Measurements from ENCODE around the gene ARGLU1. TPM values are rescaled to one million over a fixed set of nuclear protein-coding genes. Genes with fewer than 3 reads are reported as not detected.

The ARGLU1 gene
- polyA plus RNA-seq, 1 donor (not counting 4 experiments of a cell fraction or from before 2014, with no cell fraction given), result 96.8 TPM

DNA sequence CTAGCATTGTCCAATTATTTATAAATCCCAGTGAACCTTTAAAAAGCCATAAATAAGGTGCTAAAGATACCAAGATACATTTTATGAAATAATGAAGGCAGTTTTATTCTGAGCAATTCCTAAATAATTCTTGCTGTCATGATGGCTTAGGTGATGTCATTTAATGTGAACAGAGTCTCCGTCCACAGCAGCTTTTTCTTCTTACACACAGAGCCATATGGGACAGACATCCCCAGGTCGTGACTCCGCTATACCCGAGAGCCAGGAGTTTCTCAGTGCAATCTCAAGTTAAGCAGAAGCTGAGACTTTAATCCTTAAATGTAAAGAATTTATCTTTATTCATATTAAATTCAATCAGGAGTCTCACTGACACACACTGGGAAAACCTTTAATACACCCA is 62.2 kb downstream of the ARGLU1 start:
- Histone ChIP-seq H3K9ac (ENCODE audit: control insufficient read depth, extremely low read depth, insufficient read depth, low read length) (no peak overlapping the region), H3K27me3 (ENCODE audit: control insufficient read depth, extremely low read depth, insufficient read depth, low read length) (no peaks in the 10 kb centered on the region), H3K4me3 (ENCODE audit: control insufficient read depth in 2 of 3, extremely low read depth in 1 of 3, insufficient read depth in 2 of 3, low read depth in 1 of 3, low read length in 3 of 3) (no peak overlapping the region), H3K36me3 (ENCODE audit: control insufficient read depth in 2 of 2, extremely low read depth in 1 of 2, insufficient read depth in 2 of 2, low read length in 2 of 2) (peaks cover 17 to 31% of the 10 kb centered on the region in 2 experiments), H3K79me2 (ENCODE audit: control insufficient read depth, insufficient read depth, low read length) (peaks cover 96% of the 10 kb centered on the region), H3K27ac (ENCODE audit: control insufficient read depth, insufficient read depth, low read length) (no peak overlapping the region), H3K9me1 (ENCODE audit: control insufficient read depth, extremely low read depth, insufficient read depth, low read length) (peaks cover 3% of the 10 kb centered on the region), H2AFZ (ENCODE audit: control insufficient read depth, low read length) (no peak overlapping the region), H4K20me1 (ENCODE audit: control insufficient read depth, extremely low read depth, insufficient read depth, low read length) (no peaks in the 10 kb centered on the region), H3K4me2 (ENCODE audit: control insufficient read depth, extremely low read depth, insufficient read depth, low read depth, low read length) (no peak overlapping the region), H3K4me1 (ENCODE audit: control insufficient read depth, extremely low read depth, insufficient read depth, low read length) (peaks cover 27% of the 10 kb centered on the region), H3K9me3 (ENCODE audit: control insufficient read depth, low read depth, low read length) (no peaks in the 10 kb centered on the region)
- dilution Hi-C loops (cut with MboI; ENCODE audit: extremely low pct_ligation_motif_present, low sequenced_read_pairs), result no loop called here
- no peak for TF ChIP-seq EZH2 (IDR thresholded peaks at IDR 0.05; ENCODE audit: low read length)
- TF ChIP-seq, protein P1, sequence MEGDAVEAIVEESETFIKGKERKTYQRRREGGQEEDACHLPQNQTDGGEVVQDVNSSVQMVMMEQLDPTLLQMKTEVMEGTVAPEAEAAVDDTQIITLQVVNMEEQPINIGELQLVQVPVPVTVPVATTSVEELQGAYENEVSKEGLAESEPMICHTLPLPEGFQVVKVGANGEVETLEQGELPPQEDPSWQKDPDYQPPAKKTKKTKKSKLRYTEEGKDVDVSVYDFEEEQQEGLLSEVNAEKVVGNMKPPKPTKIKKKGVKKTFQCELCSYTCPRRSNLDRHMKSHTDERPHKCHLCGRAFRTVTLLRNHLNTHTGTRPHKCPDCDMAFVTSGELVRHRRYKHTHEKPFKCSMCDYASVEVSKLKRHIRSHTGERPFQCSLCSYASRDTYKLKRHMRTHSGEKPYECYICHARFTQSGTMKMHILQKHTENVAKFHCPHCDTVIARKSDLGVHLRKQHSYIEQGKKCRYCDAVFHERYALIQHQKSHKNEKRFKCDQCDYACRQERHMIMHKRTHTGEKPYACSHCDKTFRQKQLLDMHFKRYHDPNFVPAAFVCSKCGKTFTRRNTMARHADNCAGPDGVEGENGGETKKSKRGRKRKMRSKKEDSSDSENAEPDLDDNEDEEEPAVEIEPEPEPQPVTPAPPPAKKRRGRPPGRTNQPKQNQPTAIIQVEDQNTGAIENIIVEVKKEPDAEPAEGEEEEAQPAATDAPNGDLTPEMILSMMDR (optimal IDR thresholded peaks at IDR 0.05 in 1 of 3, IDR thresholded peaks at IDR 0.05 in 1 of 3, conservative IDR thresholded peaks at IDR 0.05 in 1 of 3; ENCODE audit: extremely low read depth in 1 of 3, insufficient read depth in 2 of 3, low read length in 3 of 3), result no peak
- FAIRE-seq, result no peak
- no peak for DNase-seq (ENCODE audit: low read depth, low spot score)

DNA sequence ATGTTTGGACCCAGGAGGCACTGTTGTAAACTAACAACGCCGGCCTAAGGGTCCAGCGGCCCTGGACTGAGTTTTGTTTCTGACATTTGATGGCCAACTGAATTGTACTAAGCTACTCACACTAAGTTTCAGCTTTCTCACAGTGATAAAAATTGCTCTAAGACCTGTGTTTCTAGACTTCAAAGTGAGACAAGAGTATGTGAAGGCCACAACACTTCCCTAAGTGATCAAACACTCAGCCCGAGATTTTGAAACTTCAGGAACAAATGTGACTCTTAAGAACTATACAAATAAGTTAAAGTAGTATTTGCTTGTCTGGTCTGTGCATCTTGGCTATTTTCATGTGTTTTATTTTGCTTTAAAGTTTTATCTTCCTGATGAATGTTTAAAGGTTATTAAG is 62.6 kb downstream of the ARGLU1 start:
- H3K9me1 ChIP-seq (ENCODE audit: control insufficient read depth, extremely low read depth, insufficient read depth, low read length), result peaks cover 7% of the 10 kb centered on the region
- no peak overlapping the region for H3K27ac ChIP-seq (ENCODE audit: control insufficient read depth, insufficient read depth, low read length)
- no peak overlapping the region for H3K4me3 ChIP-seq (ENCODE audit: control insufficient read depth in 2 of 3, extremely low read depth in 1 of 3, insufficient read depth in 2 of 3, low read depth in 1 of 3, low read length in 3 of 3)
- no peak overlapping the region for H2AFZ ChIP-seq (ENCODE audit: control insufficient read depth, low read length)
- dilution Hi-C loops (cut with MboI; ENCODE audit: extremely low pct_ligation_motif_present, low sequenced_read_pairs), result no loop called here
- H3K9ac ChIP-seq (ENCODE audit: control insufficient read depth, extremely low read depth, insufficient read depth, low read length), result no peak overlapping the region
- peaks cover 17 to 32% of the 10 kb centered on the region in 2 experiments for H3K36me3 ChIP-seq (ENCODE audit: control insufficient read depth in 2 of 2, extremely low read depth in 1 of 2, insufficient read depth in 2 of 2, low read length in 2 of 2)
- FAIRE-seq (peak; percentile 41), DNase-seq (ENCODE audit: low read depth, low spot score) (no peak)
- no peaks in the 10 kb centered on the region for H3K9me3 ChIP-seq (ENCODE audit: control insufficient read depth, low read depth, low read length)
- no peak overlapping the region for H3K4me2 ChIP-seq (ENCODE audit: control insufficient read depth, extremely low read depth, insufficient read depth, low read depth, low read length)
- H4K20me1 ChIP-seq (ENCODE audit: control insufficient read depth, extremely low read depth, insufficient read depth, low read length), result no peaks in the 10 kb centered on the region
- H3K79me2 ChIP-seq (ENCODE audit: control insufficient read depth, insufficient read depth, low read length), result peaks cover 96% of the 10 kb centered on the region
- TF ChIP-seq, protein P1 (optimal IDR thresholded peaks at IDR 0.05 in 1 of 3, IDR thresholded peaks at IDR 0.05 in 1 of 3, conservative IDR thresholded peaks at IDR 0.05 in 1 of 3; ENCODE audit: extremely low read depth in 1 of 3, insufficient read depth in 2 of 3, low read length in 3 of 3), result no peak
- no peak for TF ChIP-seq EZH2 (IDR thresholded peaks at IDR 0.05; ENCODE audit: low read length)
- H3K4me1 ChIP-seq (ENCODE audit: control insufficient read depth, extremely low read depth, insufficient read depth, low read length), result peaks cover 31% of the 10 kb centered on the region
- no peaks in the 10 kb centered on the region for H3K27me3 ChIP-seq (ENCODE audit: control insufficient read depth, extremely low read depth, insufficient read depth, low read length)
